CD4-positive, alpha-beta T cell treated with Interleukin-1 beta for 1 hour (primary cell): Measurements from ENCODE around the gene LGALS12.

Experiments used
- DNase-seq, 2 donors: peaks; one replicate each; pipeline ENCODE4 v3.0.0-alpha.2; 2020 to 2022

The LGALS12 gene

DNA sequence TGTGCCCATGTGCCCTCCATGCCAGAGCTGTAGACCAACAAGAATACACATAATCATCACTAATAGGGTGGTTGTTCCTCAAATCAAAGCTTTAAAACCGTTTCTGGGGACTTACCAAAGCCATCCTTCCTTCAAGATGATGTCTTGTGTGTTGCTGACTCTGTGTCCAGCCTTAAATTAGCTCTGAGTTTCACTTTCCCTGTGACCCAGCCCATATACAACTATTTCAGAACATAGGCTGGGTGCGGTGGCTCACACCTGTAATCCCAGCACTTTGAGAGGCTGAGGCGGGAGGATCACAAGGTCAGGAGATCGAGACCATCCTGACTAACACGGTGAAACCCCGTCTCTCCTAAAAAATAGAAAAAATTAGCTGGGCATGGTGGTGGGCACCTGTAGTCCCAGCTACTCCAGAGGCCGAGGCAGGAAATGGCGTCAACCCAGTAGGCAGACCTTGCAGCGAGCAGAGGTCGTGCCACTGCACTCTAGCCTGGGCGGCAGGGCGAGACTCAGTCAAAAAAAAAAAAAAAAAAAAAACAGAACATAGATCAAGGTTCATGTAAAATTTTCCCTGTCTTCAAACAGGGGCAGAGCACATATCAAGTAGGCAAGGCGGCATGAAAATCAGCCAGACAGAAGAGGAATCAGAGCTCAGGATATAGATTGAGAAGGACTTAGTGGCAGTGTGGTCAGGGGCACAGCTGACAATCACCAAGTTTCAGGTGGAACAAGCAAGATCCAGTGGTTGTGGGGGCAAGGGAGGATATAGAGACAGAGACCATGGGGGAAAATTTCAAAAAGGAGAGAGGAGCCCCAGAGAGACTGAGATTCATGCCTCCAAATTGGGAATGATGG lies 57.5 kb downstream of the LGALS12 start, which contains the start of gene PLAAT2:
TSS of gene PLAAT2 (minus strand) at position 179 of the 855 bp plus-strand sequence. CDS start at position 124, 55 bp downstream.
- DNase-seq: no peak

DNA sequence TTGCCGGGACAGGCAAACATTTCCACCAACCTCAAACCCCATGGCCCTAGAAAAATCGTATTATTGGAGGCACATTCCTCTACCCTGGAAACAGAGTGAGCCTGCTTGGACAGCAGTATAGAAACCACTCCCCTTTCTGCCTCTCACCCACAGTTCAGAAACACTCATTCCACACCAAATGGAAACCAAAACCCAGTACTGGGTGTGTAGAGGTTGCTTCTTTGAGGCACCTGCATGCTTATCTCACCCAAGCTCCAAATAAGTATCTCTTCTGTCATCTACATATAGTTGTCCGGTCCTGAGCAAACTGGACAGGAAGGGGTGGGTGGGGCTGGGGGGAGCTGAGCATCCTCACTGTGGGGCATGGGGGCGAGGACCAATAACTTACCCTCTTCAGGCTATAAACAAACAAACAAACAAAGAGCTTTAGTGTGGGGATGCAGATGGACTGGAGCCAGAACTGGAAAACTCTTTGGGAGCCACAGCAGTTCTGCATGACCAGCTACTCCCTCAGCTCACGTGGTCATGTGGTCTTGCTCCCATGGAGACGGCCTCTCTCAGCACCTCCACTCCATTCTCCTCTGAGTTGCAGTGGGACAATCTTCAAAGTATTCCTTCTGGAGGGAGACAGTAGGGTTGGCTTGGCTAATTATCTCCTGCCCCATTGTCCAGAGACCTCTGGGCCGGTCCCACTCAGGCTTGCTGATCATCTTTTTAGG lies 58.3 kb downstream of the LGALS12 start:
- peak in 1 of 2 donors; percentile 44 for DNase-seq

DNA sequence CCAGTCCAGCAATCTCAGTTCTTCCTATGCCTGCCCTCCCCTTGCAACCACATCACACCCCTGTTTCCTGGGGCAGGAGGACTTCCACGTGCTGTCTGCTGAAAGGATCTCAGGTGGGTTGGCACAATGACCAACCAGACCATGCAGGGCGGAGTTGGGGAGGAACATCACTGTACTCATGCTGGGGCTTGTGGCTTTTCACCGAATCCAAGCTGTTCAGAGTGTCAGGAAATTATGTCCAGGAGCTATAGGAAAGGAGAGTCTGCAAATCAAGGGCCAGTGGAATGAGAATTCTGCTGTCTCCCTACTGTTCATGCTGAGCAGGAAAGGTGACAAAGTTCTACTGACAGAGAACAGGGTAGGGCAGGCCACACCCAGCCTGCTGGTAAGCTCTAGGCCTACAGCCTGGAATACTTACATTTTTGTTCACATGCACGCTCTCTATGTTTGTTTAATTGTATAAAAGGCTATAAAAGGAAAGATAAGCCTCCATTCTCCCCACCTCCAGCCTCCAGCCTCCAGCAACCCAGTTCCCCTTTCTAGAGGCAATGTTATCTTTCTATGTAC lies 59.0 kb downstream of the LGALS12 start:
- DNase-seq: no peak
